ENCODE results near the gene CHURC1.

CHURC1 gene

GRCh38 chr14:64914237-64915028 is at the start of gene CHURC1:
Gene CHURC1, plus strand, starts transcription at chr14:64914455. Its CDS starts 41 bp downstream, at chr14:64914496.
- DNase-seq: peak; percentile 98

- no peak for DNase-seq
These were observed 49.1 kb upstream of the CHURC1 start for GRCh38 chr14:64865109-64865508.

- no peak for DNase-seq
These were observed 48.3 kb upstream of the CHURC1 start for GRCh38 chr14:64865992-64866391.

GRCh38 chr14:64867182-64867581 is 47.1 kb upstream of the CHURC1 start:
- no peak for DNase-seq

- no peak for DNase-seq
These were observed 45.9 kb upstream of the CHURC1 start for GRCh38 chr14:64868379-64868778.

- no peak for DNase-seq
These were observed 45.4 kb upstream of the CHURC1 start for GRCh38 chr14:64868841-64869240.

GRCh38 chr14:64870160-64870559 is 44.1 kb upstream of the CHURC1 start:
- no peak for DNase-seq

- DNase-seq: no peak
These were observed 42.9 kb upstream of the CHURC1 start for GRCh38 chr14:64871344-64871743.

- no peak for DNase-seq
These were observed 40.6 kb upstream of the CHURC1 start for GRCh38 chr14:64873506-64874219.

GRCh38 chr14:64875350-64875749 is 38.9 kb upstream of the CHURC1 start:
- no peak for DNase-seq

- DNase-seq: no peak
These were observed 36.4 kb upstream of the CHURC1 start for GRCh38 chr14:64877846-64878245.

- no peak for DNase-seq
These were observed 35.2 kb upstream of the CHURC1 start for GRCh38 chr14:64878837-64879634.

GRCh38 chr14:64879635-64880220 is 34.5 kb upstream of the CHURC1 start, which contains the start of gene SPTB:
Gene SPTB, minus strand, starts transcription at chr14:64879907. Its CDS starts 56,813 bp downstream, at chr14:64823094.
- DNase-seq: no peak

GRCh38 chr14:64880221-64881121 is 33.8 kb upstream of the CHURC1 start:
- DNase-seq: no peak

GRCh38 chr14:64885559-64885958 is 28.7 kb upstream of the CHURC1 start:
- DNase-seq: no peak

- no peak for DNase-seq
These were observed 24.9 kb upstream of the CHURC1 start for GRCh38 chr14:64889352-64889751.

GRCh38 chr14:64891173-64891838 is 22.9 kb upstream of the CHURC1 start:
- no peak for DNase-seq

- DNase-seq: peak; percentile 33
These were observed 22.3 kb upstream of the CHURC1 start for GRCh38 chr14:64891839-64892375.

GRCh38 chr14:64899958-64900357 is 14.3 kb upstream of the CHURC1 start:
- DNase-seq: no peak

- DNase-seq: no peak
These were observed 8.2 kb upstream of the CHURC1 start for GRCh38 chr14:64906022-64906421.

Data from amniotic stem cell (primary cell).